AG09309 (cell line): Measurements from ENCODE around the gene KIF2A.

Experiments used
- DNase-seq: peaks from one replicate; pipeline ENCODE4 v3.0.0-alpha.2; 2010; ENCODE audit warnings: low read depth
- H3K4me3 ChIP-seq: 2 replicates; pipeline ENCODE4 v1.5.1; 2011; ENCODE audit warnings: mild to moderate bottlenecking, low read depth, low read length, moderate library complexity; ENCODE audit not compliant: control insufficient read depth
- TF ChIP-seq, protein P1 (sequence below): IDR thresholded peaks from 2 replicates; pipeline ENCODE4 v1.5.1; 2011; ENCODE audit warnings: mild to moderate bottlenecking, low read depth, low read length, inconsistent platforms; ENCODE audit not compliant: insufficient read depth, control insufficient read depth; ENCODE audit errors: missing control alignments

KIF2A gene

DNA sequence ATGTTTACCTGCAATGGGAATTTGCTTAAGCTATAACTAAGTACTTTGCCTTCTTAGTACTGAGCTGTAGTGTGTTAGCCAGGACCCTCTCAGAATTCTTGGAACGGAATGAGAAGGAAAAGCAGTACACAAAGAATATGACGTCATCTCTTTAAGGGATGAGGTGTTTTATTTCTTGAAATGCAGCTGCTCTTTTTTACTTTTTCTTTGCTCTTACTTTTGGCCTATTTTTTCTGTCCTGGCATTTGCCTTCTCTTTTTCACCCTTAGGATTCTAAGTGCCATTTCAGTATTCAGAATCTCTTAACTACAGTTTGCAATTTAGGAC, 10.1 kb downstream of the KIF2A start:
- TF ChIP-seq, protein P1, sequence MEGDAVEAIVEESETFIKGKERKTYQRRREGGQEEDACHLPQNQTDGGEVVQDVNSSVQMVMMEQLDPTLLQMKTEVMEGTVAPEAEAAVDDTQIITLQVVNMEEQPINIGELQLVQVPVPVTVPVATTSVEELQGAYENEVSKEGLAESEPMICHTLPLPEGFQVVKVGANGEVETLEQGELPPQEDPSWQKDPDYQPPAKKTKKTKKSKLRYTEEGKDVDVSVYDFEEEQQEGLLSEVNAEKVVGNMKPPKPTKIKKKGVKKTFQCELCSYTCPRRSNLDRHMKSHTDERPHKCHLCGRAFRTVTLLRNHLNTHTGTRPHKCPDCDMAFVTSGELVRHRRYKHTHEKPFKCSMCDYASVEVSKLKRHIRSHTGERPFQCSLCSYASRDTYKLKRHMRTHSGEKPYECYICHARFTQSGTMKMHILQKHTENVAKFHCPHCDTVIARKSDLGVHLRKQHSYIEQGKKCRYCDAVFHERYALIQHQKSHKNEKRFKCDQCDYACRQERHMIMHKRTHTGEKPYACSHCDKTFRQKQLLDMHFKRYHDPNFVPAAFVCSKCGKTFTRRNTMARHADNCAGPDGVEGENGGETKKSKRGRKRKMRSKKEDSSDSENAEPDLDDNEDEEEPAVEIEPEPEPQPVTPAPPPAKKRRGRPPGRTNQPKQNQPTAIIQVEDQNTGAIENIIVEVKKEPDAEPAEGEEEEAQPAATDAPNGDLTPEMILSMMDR, result no peak
- H3K4me3 ChIP-seq, result no peak overlapping the region
- DNase-seq, result no peak

DNA sequence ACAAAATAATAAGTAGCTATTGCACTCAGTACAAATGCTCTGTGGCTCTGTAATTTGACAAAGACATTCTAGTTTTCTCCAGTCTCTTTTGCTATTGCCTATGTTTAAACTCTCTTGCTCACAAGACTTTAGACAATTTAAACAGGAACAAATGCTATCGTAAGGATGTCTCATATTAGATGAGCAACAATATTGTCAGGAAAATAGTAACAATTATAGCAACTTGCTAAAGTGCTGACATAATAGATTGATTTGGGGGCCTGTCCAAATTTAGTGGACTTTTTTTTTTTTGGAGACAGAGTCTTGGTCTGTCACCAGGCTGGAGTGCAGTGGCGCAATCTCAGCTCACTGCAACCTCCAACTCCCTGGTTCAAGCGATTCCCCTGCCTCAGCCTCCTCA, 11.8 kb downstream of the KIF2A start:
- no peak for DNase-seq
- no peak overlapping the region for H3K4me3 ChIP-seq
- TF ChIP-seq, protein P1, result no peak

DNA sequence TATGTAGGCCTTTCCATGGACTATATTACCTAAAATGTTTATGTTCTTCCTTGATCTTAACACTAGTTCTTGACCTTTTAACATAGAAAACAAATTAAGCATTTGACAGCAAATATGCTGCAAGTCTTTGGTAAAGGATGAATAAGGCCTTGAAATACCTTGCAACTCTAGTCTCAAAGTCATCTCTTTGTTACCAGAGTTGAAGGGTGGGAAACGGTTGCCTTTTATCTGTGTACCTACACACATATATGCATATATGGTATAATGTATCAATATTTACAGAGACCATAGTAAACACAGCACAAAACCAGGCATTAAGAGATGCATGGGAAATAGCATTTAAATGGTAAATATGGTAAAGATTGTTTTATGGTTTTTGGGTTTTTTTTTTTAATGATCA, 16.5 kb downstream of the KIF2A start:
- H3K4me3 ChIP-seq, result no peak overlapping the region
- TF ChIP-seq, protein P1, result no peak
- DNase-seq, result no peak

DNA sequence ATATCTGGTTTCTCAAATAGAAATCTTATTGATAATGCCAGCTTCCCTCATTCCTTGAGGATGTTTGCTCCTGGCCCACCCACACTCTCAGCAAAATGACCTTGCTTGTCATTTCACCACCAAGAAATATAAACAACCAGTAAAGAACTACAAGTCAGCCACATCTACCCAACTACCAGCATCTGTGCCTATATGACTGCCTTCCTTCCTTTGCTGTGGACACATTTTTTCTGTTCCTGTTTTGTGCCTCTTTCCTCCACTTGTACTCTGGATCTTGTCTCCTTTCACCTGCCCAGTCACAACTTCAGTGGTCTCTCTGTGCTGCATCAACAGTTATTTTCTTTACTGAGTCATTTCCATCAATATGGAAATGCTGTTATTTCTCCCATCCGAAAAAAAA, 20.3 kb downstream of the KIF2A start:
- DNase-seq, result no peak
- H3K4me3 ChIP-seq, result no peak overlapping the region
- TF ChIP-seq, protein P1, result no peak

DNA sequence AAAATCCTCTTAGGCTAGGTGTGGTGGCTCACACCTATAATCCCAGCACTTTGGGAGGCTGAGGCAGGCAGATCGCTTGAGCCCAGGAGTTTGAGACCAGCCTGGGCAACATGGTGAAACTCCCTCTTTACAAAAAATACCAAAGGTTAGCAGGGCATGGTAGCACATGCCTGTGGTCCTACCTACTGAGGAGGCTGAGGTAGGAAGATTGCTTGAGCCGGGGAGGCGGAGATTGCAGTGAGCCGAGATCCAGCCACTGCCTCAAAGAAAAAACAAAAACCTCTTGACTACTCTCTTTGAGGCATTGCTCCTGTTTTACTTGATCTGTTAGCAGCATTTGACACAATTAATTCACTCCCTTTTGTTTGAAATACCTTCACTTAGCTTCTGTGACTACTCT, 20.7 kb downstream of the KIF2A start:
- TF ChIP-seq, protein P1, result no peak
- no peak overlapping the region for H3K4me3 ChIP-seq
- DNase-seq, result no peak

DNA sequence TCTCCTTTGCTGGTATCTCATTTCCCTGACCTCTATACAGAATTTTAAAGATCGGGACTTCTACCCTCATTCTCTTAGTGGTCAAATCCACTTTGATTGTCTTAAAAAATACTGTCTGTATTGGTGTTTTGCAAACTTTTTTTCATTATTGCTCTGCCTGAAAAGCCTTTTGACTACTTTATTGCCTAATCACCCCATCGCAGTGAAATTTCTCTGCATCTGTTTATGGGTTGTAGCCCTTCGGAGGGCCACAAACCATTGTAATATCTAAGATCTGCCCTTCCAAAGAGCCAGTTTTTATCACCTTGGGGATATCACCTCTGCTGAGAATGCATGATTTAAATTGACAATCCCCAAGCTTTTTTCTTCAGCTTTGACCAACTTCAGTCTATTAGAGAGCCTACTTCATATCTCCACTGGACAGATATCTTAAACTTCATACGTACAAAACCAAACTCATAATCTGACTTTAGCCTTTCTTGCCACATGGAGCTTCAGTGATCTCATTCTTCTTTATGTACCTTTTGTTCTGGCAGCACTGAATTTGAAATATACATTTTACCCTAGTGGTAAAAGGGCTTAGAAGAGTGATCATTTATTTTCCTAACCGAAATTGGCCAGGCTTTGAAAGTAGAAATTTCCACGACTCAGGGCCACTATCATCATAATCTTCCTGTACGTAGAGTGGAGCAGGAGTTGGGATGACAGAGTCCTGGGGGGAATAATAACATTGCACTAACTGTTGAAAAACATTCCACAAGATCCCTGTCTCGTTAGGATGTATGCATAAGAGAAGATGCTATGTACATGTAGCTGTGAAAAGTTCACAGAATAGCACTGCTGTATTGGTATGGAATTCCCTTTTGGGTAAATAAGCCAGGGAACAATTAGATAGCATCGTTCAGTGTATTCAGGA, 21.4 kb downstream of the KIF2A start:
- no peak overlapping the region for H3K4me3 ChIP-seq
- TF ChIP-seq, protein P1, result no peak
- DNase-seq, result no peak
